Measurements from ENCODE around the gene CMIP. TPM values are rescaled to one million over a fixed set of nuclear protein-coding genes. Genes with fewer than 3 reads are reported as not detected.

CMIP gene
- polyA plus RNA-seq, 1 donor from 2014 or later = 15.1 TPM

- Histone ChIP-seq H3K27ac (ENCODE audit: low read length) (no peak overlapping the region), H3K4me2 (ENCODE audit: low read length) (no peak overlapping the region), H3K4me3 (ENCODE audit: low read length) (no peak overlapping the region), H3K9me2 (ENCODE audit: insufficient read depth, low read length) (no peaks in the 10 kb centered on the region), H3K79me2 (replicated peaks; ENCODE audit: insufficient read depth, low read length) (peaks cover 67% of the 10 kb centered on the region), H3K9ac (ENCODE audit: low read length) (no peak overlapping the region), H3K36me3 (ENCODE audit: insufficient read depth, low read length) (peaks cover 6% of the 10 kb centered on the region), H4K20me1 (ENCODE audit: insufficient read depth) (no peaks in the 10 kb centered on the region), H3K9me3 (ENCODE audit: low read length) (no peaks in the 10 kb centered on the region), H2AFZ (ENCODE audit: low read depth, low read length) (no peak overlapping the region), H3F3A (ENCODE audit: insufficient read depth, low read length, poor library complexity, severe bottlenecking) (no peaks in the 10 kb centered on the region), H3K27me3 (ENCODE audit: insufficient read depth, low read depth, low read length) (no peaks in the 10 kb centered on the region)
- TF ChIP-seq TAF1 (IDR thresholded peaks at IDR 0.05; ENCODE audit: low read depth) (no peak), REST (IDR thresholded peaks at IDR 0.05; ENCODE audit: borderline replicate concordance) (no peak), SMC3 (conservative IDR thresholded peaks at IDR 0.05; ENCODE audit: poor library complexity) (no peak), CTCF (IDR thresholded peaks at IDR 0.05; ENCODE audit: poor library complexity, severe bottlenecking) (no peak), EZH2 (IDR thresholded peaks at IDR 0.05; ENCODE audit: borderline replicate concordance, insufficient read depth, low read length, poor library complexity, severe bottlenecking) (no peak), POLR2AphosphoS5 (IDR thresholded peaks at IDR 0.05) (no peak), MXI1 (conservative IDR thresholded peaks at IDR 0.05; ENCODE audit: poor library complexity, severe bottlenecking) (no peak), RAD21 (conservative IDR thresholded peaks at IDR 0.05) (no peak), EP300 (conservative IDR thresholded peaks at IDR 0.05; ENCODE audit: poor library complexity, severe bottlenecking) (no peak)
Measured at GRCh38 chr16:81513204-81514040, 68.8 kb downstream of the CMIP start.

- peaks cover 66% of the 10 kb centered on the region for H3K79me2 ChIP-seq (replicated peaks; ENCODE audit: insufficient read depth, low read length)
- H3K27me3 ChIP-seq (ENCODE audit: insufficient read depth, low read depth, low read length) = no peaks in the 10 kb centered on the region
- peaks cover 6% of the 10 kb centered on the region for H3K36me3 ChIP-seq (ENCODE audit: insufficient read depth, low read length)
- H3K27ac ChIP-seq (ENCODE audit: low read length) = no peak overlapping the region
- H4K20me1 ChIP-seq (ENCODE audit: insufficient read depth) = no peaks in the 10 kb centered on the region
- no peaks in the 10 kb centered on the region for H3K9me3 ChIP-seq (ENCODE audit: low read length)
- H3K4me3 ChIP-seq (ENCODE audit: low read length) = no peak overlapping the region
- no peaks in the 10 kb centered on the region for H3F3A ChIP-seq (ENCODE audit: insufficient read depth, low read length, poor library complexity, severe bottlenecking)
- no peaks in the 10 kb centered on the region for H3K9me2 ChIP-seq (ENCODE audit: insufficient read depth, low read length)
- no peak overlapping the region for H2AFZ ChIP-seq (ENCODE audit: low read depth, low read length)
- H3K9ac ChIP-seq (ENCODE audit: low read length) = no peak overlapping the region
- TF ChIP-seq EP300 (conservative IDR thresholded peaks at IDR 0.05; ENCODE audit: poor library complexity, severe bottlenecking) = no peak
- no peak for TF ChIP-seq MXI1 (conservative IDR thresholded peaks at IDR 0.05; ENCODE audit: poor library complexity, severe bottlenecking)
- no peak for TF ChIP-seq REST (IDR thresholded peaks at IDR 0.05; ENCODE audit: borderline replicate concordance)
- TF ChIP-seq TAF1 (IDR thresholded peaks at IDR 0.05; ENCODE audit: low read depth) = no peak
- no peak for TF ChIP-seq CTCF (IDR thresholded peaks at IDR 0.05; ENCODE audit: poor library complexity, severe bottlenecking)
- no peak overlapping the region for H3K4me2 ChIP-seq (ENCODE audit: low read length)
Measured at GRCh38 chr16:81514041-81514559, 69.5 kb downstream of the CMIP start.
